Measurements from ENCODE around the gene SCNN1A. TPM values are rescaled to one million over a fixed set of nuclear protein-coding genes. Genes with fewer than 3 reads are reported as not detected.

The SCNN1A gene
- total RNA-seq, 1 donor, result under 0.01 TPM

- DNase-seq (ENCODE audit: low read depth), result no peak
Measured at GRCh38 chr12:6355491-6356373, 19.6 kb downstream of the SCNN1A start.

GRCh38 chr12:6354495-6355393 lies 20.6 kb downstream of the SCNN1A start:
- no peak for TF ChIP-seq CTCF (IDR thresholded peaks at IDR 0.05; ENCODE audit: insufficient read depth, low read depth, low read length)
- H3K4me3 ChIP-seq (ENCODE audit: low read depth, low read length), result no peak overlapping the region
- DNase-seq (ENCODE audit: low read depth), result no peak

More at GRCh38 chr12:6355491-6356373, 19.6 kb downstream of the SCNN1A start:
- H3K4me3 ChIP-seq (ENCODE audit: low read depth, low read length), result no peak overlapping the region
- TF ChIP-seq CTCF (IDR thresholded peaks at IDR 0.05; ENCODE audit: insufficient read depth, low read depth, low read length), result no peak

- H3K4me3 ChIP-seq (ENCODE audit: low read depth, low read length), result no peak overlapping the region
- TF ChIP-seq CTCF (IDR thresholded peaks at IDR 0.05; ENCODE audit: insufficient read depth, low read depth, low read length), result no peak
- DNase-seq (ENCODE audit: low read depth), result no peak
Measured at GRCh38 chr12:6352193-6353173, 22.9 kb downstream of the SCNN1A start.

GRCh38 chr12:6351622-6352021 lies 23.7 kb downstream of the SCNN1A start:
- H3K4me3 ChIP-seq (ENCODE audit: low read depth, low read length), result no peak overlapping the region
- TF ChIP-seq CTCF (IDR thresholded peaks at IDR 0.05; ENCODE audit: insufficient read depth, low read depth, low read length), result no peak
- DNase-seq (ENCODE audit: low read depth), result no peak

- TF ChIP-seq CTCF (IDR thresholded peaks at IDR 0.05; ENCODE audit: insufficient read depth, low read depth, low read length), result no peak
- peak; percentile 93 for DNase-seq (ENCODE audit: low read depth)
- H3K4me3 ChIP-seq (ENCODE audit: low read depth, low read length), result no peak overlapping the region
Measured at GRCh38 chr12:6347367-6348338, 27.7 kb downstream of the SCNN1A start.

Data from fibroblast of villous mesenchyme (primary cell).